Raji (cell line): Measurements from ENCODE around the gene OR2J3.

Experiments
- POLR2A ChIP-seq: IDR thresholded peaks from 2 replicates; pipeline ENCODE4 v1.6.1; 2011; ENCODE audit warnings: low read depth, low read length, control low read depth; ENCODE audit not compliant: insufficient read depth

The OR2J3 gene

GRCh38 chr6:29107758-29108157 is at the start of gene OR2J3:
OR2J3 (plus strand) TSS chr6:29108058; CDS start chr6:29111891, 3,833 bp downstream.
- TF ChIP-seq POLR2A: no peak

DNA sequence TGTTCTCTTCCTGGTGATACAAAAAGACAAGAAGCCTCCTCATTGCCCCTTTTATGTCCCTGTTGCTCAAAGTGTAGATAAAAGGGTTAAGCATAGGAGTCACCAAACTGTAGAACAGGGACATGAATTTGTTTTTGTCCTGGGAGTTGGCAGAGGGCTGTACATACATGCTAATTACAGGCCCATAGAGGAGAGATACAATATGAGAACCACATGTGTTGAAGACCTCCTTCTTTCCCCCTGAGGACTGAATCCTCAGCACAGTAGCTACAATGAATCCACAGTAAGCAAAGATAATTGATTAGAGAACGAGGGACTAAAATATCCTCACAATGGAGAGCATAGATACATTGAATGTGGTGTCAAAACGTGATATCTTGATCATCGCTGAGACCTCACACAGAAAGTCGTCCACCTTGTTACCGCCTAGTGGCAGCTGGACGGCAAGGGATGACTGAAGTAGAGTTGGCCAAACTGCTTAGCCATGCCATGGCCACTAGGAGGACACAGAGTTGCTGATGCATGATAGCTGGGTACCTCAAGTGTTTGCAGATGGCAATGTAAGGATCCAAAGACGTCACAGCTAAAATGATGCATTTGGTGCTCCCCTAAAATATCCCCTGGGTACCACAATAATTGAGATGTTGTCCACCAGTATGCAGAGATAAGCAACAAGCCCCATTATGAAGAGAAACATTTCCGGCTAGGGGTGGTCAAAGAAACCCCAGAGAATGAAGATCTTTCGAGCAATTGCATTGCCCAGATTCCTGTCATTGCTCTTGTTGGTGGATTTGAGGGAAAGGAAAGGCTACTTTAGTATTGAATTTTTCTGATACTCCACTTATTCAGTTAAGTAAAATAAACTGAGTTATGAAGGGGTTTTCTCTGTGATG is 35.8 kb upstream of the OR2J3 start:
- no peak for TF ChIP-seq POLR2A

DNA sequence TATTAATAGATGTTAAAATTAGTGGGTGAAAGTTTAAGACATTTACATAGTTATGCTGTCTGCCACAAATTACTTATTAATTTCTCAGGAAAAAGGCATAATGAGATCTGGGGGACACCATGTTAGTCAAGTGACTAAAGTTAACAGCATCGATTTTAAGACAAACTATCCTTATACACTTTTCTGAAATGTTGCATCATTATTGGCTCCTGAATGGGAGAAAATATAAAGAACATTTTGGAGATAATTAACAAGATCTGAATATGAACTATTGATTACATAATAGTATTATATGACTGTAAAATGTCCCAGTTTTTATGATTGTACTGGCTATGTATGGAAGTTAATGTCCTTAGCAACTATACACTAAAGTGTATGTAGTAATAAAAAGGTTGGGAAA is 28.7 kb upstream of the OR2J3 start:
- no peak for TF ChIP-seq POLR2A

DNA sequence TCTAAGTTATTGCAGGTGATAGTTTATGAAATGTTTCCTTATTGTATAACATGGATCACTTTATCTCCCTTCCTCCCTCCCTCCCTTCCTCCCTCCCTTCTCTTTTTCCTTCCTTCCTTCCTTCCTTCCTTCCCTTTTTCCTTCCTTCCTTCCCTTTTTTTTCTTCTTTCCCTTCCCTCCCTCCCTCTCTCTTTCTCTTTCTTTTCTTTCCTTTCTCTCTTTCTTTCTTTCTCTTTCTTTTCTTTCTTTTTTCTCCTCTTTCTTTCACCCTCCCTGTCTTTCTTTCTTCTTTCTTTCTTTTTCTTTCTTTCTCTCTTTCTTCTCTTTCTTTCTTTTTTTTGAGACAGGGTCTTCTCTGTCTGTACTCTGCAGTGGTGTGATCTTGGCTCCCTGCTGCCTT is 26.5 kb upstream of the OR2J3 start:
- TF ChIP-seq POLR2A: no peak

DNA sequence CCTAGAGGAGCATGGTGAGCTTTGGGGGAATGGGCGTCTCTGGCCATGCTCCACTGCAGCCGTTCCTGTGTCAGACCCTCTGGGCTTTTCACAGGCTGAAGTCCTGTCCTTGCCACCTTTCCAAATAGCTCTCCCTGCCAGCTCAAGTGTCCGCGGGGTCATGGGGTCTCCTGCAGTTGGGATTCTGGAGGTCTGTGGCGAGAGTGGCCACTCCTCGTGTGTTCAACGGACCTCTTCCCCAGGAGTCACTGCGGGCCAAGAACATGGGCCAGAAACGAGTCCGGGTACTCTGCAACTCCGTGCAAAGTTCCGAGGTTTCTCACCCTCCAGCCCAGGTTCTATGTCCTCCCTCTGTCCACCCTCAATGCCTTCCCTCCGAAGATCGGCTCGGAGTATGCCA is 25.4 kb upstream of the OR2J3 start:
- TF ChIP-seq POLR2A: no peak

DNA sequence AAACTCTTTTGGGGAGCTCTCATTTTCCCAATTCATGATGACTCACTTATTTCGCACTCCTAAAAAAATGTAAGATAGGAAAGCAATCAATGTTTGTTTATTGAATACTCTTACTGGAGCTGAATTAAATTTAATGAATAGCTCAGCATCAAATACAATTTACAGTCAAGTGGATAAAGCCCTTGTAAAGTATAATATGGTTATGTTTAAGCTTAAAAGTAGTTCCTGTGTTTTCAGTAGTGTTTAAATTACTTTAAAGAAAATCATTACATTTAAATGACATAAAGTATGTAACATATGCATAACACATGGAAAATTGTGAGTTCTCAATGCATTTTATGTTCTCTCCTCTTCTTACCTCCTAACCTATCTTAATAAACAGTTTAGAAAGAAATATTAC is 20.6 kb upstream of the OR2J3 start, which contains the start of gene OR2B3:
OR2B3 (minus strand) TSS at position 101 of the 400 bp plus-strand sequence; CDS start at position 36, 65 bp downstream.
- no peak for TF ChIP-seq POLR2A

GRCh38 chr6:29092957-29093356 is 14.9 kb upstream of the OR2J3 start:
- TF ChIP-seq POLR2A: no peak

DNA sequence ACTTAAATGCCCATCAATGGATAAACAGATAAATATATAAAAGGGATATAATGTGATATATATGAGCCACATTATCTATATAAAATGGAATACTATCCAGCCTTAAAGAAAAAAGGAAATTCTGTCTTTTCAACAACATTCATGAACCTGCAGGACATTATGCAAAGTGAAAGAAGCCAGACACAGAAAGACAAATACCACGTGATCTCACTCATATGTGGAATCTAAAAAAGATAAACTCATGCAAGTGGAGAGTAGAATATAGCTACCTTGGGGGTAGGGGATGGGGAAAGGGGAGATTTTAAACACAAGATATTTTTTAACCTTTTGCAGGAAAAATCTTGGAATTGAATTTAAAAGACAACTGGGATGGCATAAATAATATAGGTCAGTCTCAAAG is 10.1 kb upstream of the OR2J3 start:
- no peak for TF ChIP-seq POLR2A

- TF ChIP-seq POLR2A: no peak
These were observed 8.7 kb upstream of the OR2J3 start, which contains the start of gene OR2J1 for GRCh38 chr6:29099190-29099589. OR2J1 (plus strand) TSS chr6:29099490; CDS start chr6:29100943, 1,453 bp downstream.

GRCh38 chr6:29112135-29112534 is 4.3 kb downstream of the OR2J3 start:
- TF ChIP-seq POLR2A: no peak

- TF ChIP-seq POLR2A: no peak
These were observed 21.6 kb downstream of the OR2J3 start for GRCh38 chr6:29129326-29130012.

GRCh38 chr6:29130644-29131043 is 22.8 kb downstream of the OR2J3 start:
- no peak for TF ChIP-seq POLR2A

DNA sequence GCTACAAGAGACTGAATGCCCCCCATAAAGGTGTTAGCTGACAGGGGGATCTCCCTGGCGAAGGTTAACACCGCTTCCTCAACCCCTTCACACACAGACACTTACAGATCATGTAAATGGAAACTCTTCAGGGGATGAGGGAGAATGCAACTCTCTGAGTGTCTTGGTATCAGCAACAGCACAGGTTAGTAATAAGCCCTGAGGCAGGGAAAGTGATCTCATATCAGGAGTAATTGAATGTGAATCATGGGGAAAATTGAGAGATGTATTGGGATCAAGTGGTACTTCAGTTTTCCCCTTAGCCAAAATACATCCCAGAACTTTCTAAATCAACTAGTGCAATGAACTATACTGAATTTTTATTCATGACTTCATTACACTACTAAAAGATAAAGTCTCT is 23.8 kb downstream of the OR2J3 start:
- TF ChIP-seq POLR2A: no peak

- no peak for TF ChIP-seq POLR2A
These were observed 29.9 kb downstream of the OR2J3 start for GRCh38 chr6:29137724-29138123.

GRCh38 chr6:29141606-29142005 is 33.7 kb downstream of the OR2J3 start:
- no peak for TF ChIP-seq POLR2A

- TF ChIP-seq POLR2A: no peak
These were observed 34.5 kb downstream of the OR2J3 start for GRCh38 chr6:29142309-29142708.
